Measurements from ENCODE around the gene ZDHHC11B.

DNA sequence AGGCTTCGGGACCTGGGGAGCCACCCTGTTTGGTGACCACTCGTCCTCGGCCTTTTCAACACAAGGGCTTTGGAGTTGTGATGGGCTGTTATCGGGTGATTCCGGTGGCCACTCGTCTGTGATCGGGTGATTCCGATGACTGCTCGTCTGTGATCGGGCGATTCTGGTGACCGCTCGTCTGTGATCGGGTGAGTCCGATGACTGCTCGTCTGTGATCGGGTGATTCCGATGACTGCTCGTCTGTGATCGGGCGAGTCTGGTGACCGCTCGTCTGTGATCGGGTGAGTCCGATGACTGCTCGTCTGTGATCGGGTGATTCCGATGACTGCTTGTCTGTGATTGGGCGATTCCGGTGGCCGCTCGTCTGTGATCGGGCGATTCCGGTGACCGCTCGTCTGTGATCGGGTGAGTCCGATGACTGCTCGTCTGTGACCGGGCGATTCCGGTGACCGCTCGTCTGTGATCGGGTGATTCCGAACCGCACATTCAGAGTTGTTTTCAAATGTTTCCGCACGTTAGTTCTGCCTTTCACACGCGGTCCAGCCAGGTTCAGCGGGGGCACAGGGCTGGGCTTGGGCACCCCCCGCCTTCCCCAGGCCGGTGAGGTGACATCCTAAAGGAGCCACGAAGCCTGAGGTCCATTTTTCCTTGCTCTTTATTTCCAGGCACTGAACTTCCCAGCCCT is 121.6 kb downstream of the ZDHHC11B start:
- TF ChIP-seq, protein P1, sequence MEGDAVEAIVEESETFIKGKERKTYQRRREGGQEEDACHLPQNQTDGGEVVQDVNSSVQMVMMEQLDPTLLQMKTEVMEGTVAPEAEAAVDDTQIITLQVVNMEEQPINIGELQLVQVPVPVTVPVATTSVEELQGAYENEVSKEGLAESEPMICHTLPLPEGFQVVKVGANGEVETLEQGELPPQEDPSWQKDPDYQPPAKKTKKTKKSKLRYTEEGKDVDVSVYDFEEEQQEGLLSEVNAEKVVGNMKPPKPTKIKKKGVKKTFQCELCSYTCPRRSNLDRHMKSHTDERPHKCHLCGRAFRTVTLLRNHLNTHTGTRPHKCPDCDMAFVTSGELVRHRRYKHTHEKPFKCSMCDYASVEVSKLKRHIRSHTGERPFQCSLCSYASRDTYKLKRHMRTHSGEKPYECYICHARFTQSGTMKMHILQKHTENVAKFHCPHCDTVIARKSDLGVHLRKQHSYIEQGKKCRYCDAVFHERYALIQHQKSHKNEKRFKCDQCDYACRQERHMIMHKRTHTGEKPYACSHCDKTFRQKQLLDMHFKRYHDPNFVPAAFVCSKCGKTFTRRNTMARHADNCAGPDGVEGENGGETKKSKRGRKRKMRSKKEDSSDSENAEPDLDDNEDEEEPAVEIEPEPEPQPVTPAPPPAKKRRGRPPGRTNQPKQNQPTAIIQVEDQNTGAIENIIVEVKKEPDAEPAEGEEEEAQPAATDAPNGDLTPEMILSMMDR (conservative IDR thresholded peaks at IDR 0.05; ENCODE audit: low read length): no peak
- TF ChIP-seq EZH2phosphoT487 (IDR thresholded peaks at IDR 0.05; ENCODE audit: borderline replicate concordance): no peak

Measured in Loucy (cell line).